Stimulated activated CD8-positive, alpha-beta memory T cell treated with anti-CD3 and anti-CD28 coated beads, Interleukin-2, amount 100 ng/mL, for 48 hours (primary cell): ENCODE results near the gene GNB1.

Source experiments
- DNase-seq, 2 donors: peaks; one replicate each; pipeline ENCODE4 v3.0.0-alpha.2; 2020; ENCODE audit warnings: low read depth in 2 of 2

Gene GNB1

DNA sequence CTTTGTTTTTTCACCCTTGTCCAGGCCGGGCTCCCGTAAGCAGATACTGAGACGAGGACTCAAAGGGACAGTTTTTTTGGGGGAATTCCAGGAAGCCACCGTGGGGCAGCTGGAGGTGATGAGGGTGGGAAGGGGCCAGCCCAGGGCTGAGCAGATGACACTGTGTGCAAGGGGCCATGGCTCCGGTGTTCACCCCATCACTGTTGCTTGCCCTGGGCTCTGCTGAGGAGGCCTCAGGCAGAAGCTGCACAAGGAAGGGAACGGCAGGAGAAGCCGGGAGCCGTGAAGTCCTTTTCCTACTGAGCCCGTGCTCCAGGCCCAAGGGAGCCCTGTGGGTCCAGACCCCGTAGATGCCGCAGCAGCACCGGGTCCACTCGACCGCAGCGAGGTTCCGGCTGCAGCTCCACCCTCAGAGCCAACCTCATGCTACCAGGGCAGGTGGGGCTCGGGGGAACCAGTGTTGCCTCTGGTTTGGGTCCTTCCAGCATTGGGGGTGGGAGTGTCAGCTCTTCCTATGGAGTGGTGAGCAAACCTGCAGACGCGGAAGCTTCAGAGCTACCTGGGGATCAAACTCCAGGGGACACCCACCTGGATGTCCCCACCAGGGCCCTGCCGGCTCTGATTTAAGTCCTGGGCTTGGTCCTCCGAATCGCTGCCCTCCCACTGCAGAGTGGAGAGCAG, 19.9 kb upstream of the GNB1 start:
- no peak for DNase-seq

DNA sequence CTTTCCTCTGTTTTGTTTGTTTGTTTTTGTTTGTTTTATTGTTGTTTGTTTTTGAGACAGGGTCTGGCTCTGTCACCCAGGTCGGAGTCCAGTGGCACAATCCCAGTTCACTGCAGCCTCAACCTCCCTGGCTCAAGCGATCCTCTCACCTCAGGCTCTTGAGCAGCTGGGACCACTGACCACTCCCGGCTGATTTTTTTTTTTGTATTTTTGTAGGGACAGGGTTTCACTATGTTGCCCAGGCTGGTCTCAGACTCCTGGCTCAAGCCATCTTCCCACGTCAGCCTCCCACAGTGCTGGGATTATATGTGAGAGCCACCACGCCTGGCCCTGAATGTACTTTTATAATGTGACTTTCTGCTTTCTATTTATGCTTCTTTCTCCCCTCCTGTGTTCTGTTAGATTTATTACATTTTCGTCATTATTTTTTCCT, 19.2 kb upstream of the GNB1 start:
- DNase-seq = no peak

DNA sequence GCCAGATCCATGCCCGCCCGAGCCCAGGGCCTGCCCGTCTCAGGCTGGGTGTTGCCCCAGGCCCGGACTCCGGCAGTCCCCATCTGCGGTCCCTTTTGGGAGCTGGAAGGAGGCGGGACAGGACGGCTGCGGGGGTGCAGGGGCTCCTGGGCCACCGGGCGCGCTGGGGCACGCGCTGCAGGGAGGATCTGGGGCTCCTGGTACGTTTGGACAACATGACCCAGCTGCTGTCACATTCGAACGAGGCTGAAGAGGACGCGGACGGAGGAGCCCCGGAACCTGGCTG, 17.6 kb upstream of the GNB1 start:
- DNase-seq = no peak

DNA sequence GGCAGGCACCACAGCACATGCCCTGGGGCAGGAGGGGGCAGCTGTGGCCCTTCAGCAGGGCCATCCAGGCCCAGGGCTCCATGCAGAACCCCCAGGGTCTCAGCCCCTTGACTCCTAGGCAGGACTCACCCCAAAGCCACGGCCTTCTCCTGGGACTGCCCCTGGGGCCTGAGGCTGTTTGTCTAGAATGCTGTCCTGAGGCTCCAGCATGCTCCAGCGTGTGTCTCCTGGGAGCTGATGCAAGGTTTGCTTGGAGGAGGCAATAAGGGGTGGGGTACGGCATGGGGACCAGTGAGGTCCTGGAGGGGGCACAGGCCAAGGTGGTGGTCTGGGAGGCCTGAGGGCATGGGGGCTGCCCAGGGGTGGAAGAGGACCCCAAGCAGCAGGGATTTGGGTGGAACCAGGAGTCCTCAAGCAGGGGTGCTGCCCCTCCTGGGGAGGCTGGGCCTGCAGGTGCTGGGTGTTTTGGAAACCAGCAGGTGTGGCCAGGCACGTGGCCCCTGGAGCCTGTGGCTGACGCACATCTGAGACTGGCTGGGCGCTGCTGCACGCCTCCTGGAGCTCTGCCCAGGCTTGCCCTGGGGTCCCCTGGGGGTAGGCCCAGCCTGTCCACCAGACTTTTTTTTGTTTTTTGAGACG, 16.3 kb upstream of the GNB1 start:
- DNase-seq = no peak

DNA sequence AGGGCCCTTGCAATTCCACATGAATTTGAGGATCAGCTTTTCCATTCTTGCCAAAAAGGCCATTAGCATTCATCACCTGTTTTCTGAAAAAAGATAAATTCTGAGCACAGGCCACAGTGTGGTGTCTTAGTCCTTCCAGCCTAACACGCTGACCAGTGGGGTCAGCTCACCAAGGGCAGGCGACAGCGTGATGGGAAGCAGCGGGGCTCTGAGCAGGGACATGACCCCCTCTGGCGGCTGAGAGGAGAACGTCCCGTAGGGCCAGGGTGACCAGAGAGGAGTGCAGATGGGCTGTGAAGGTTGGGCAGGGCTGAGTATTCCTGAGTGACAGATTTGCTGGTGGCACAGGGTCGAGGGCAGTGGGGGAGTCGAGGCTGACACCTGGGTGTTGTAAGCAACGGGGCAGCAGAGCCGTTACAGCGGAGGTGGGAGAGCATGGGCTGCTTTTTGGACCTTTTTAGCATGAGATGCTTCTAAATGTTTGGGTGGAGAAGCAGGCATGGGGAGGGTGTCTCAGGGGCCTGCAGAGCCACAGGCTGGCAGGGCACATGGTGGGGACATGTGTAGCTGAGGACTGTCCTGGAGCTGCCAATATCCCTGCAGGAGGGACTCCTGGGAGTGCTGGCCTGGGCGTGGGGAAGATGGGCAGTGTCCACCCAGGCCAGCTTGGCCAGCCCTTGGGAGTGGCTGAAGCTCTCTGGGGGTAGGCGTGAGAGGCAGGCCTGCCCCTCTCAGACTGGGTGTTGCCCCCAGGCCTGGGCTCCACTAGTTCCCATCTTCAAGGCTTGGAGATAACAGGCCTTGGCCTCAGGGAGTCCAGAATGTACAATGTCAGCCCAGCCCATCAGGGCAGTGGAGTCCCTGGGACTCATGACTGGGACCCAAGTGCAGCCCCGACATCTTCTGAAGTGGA, 15.6 kb upstream of the GNB1 start:
- peak; percentile 50 to 60 for DNase-seq

DNA sequence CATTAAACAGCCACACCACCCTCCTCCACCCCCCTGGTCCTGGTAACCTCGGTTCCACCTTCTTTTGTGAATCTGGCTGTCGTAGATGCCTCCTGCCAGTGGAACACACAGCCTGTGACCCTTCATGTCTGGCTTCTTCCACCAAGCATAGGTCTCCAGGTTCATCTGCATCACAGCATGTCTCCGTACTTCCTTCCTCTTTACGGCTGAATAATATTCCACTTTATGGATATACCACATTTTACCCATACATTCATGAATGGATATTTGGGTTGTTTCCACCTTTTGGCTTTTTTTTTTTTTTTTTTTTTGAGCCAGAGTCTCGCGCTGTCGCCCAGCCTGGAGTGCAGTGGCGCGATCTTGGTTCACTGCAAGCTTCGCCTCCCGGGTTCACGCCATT, 12.3 kb upstream of the GNB1 start:
- DNase-seq = no peak

DNA sequence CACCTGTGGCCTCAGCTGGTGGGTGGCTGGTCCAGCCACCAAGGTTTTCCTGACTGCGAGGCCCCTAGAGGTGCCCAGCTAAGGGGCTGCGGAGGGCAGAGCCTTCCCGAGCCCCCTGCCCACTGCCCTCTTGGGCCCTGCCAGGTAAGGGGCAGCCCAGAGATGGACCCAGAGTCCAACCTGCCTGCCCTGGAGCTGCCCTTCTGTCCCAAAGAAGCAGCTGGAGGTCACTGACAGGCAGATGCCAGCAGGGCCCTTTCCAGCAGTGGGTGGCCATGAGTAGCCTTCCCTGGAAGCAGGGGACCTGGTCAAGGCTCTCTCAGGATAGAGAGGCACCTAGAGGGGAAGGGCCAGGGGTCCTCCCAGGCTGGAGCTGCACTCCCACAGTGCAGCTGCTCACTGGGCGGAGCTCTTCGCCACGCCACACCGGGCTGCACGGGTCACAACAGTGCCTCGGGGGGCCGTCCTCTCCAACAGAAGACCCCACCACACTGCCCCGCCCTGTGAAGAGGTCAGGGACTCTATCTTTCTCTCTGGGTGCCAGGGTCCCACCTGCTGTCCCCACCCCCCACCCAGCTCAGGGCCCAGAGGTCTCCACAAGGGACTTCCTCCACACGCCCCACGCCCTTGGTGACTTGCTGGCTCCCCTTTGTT, 10.9 kb upstream of the GNB1 start:
- DNase-seq = no peak

DNA sequence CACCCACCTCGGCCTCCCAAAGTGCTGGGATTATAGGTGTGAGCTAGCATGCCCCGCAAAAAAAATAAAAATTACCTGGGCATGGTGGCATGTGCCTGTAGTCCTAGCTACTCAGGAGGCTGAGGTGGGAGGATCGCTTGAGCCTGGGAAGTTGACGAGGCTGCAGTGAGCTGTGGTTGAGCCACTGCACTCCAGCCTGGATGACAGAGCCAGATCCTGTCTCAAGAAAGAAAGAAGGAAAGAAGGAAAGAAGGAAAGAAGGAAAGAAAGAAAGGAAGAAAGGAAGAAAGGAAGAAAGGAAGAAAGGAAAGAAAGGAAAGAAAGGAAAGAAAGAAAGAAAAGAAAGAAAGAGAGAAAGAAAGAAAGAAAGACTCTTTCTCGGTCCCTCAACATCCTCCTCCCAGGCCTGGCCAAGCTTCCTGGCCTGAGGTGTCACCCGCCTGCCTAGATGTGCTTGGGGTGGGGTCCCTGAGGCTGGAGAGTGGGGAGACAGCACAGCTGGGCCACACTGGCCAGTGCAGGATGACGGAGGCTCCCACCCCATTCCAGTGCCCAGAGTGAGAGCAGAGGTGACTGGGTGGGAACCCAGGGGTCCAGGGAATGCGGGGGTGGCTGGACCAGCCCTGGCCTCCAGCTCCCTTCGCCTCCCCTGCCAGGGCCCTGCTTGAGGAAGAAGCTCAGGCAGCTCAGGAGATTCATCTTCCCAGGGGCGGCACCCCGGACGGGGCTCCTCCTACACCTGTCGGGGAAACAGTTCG, 10.2 kb upstream of the GNB1 start:
- DNase-seq = no peak

DNA sequence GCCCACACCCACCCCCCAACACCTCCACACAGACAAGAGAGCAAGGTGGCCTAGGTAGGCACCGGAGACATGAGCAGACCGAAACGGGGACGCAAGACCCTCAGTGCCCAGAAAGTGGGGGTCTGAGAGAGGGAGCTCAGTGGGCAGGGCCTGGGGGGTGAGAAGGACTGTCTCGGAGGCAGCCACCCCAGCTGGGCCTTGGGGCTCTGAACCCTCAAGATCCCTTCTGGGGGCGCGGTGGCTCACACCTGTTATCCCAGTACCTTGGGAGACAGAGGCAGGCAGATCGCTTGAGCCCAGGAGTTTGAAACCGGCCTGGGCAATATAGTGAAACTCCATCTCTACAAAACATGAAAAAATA, 9.1 kb upstream of the GNB1 start:
- DNase-seq = no peak

DNA sequence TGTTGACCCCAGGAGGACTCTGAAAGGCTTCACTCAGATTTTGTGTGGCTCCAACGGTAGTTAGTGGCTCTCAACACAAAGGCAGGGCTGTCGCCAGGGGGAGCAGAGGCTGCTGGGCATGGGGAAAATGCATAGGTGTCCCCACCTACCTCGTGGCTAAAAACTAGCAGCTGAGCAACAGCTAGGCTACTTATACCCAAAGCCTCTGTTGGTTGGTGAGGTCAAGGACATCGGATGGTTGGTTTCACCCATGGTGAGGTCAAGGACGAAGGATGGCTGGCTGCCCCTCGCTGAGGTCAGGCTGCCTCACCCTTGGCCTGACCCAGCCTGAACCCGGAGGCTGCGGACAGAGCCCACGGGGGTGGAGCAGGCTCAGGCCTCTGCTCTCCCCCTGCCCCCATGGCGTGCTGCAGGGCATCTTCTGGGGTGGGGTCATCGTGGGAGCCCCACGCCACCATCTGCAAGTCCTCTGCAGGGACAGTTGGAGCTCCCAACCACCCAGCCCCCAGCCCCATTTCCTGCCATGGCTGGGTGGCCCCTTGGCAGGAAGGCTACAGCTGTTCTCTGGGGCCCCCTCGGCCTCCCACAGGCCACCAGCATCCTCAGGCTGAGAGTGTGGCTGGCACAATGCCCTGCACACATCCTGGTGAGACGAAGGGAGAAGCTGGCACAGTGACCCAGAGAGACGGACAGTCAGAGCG, 8.5 kb upstream of the GNB1 start:
- DNase-seq = no peak

DNA sequence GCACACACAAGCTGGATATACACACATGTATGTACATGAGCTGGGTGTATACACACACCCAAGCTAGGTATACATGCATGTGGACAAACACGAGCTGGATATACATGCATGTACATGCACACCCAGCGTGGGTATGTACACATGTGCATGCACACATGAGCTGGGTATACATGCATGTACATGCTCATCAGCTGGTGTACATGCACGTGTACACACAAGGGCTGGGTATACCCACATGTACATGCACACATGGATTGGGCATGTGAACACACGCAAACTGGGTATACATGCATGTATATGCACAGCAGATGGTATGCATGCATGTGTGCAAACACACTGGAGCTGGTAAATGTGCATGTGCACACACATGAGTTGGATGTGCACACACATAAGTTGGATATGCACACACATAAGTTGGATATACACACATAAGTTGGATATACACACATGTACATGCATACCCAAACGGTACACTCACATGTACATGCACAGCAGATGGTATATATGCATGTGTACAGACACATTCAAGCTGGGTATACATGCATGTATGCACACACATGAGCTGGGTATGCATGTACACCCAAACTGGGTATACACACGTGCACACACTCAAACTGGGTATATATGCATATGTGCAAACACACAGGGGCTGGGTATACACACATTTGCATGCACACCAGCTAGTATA, 7.5 kb upstream of the GNB1 start:
- DNase-seq = no peak

DNA sequence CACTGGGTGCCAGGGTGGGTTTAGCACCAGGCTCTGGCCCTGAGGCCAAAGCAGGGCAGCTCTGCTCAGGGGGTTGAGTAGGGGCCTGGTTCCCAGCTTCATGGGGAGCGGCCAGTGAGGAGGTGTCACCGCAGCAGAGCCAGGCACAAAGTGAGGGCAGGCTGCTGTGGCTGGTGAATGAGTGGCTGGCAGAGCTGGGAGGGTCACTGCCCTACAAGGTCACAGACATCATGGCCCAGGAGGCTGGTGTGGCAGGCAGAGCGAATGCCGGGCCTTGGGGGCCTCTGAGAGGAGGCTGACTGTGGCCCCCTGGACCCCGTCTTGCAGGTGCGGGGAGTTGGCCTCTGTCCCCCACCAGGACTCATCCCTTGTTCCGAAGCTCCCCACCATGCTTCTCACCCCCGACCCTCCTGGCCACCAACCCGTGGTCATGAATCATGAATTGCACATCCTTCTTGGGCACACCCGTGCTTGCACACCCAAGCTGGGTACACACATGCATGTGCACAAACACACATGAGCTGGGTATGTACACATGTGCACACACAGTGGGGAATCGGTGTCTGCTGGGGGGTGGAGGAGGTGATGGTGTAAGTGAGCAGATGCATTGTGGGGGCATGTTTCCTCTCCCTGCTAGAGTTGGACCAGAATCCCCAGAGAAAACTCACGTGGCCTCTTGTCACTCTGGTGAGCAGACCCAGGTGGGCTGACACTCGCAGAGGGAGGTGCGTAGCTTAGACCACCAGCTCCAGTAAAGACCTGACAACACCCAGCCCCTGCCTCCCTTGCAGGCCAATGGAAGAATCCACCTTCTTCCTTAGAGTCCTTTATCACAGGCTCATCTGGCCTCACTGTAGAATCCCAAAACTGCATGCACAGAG, 4.8 kb upstream of the GNB1 start:
- no peak for DNase-seq

DNA sequence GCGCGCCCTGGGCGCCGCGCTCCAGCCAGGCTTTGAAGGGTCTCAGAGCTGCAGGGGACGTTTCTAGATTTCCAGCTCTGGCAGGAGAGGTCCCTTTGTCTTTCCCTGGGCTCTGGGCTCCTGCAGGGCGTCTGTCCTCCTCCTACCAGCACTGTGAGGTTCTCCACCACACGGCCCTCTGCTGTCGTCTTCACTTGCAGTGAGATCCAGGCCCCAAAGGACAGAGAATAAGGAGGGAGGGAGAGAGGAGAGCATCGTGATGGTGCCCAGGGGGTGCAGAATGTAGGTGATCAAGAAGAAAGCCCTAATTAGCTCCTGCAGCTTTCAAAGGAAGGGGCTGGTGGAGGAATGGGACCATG, 4.2 kb upstream of the GNB1 start:
- DNase-seq = no peak

DNA sequence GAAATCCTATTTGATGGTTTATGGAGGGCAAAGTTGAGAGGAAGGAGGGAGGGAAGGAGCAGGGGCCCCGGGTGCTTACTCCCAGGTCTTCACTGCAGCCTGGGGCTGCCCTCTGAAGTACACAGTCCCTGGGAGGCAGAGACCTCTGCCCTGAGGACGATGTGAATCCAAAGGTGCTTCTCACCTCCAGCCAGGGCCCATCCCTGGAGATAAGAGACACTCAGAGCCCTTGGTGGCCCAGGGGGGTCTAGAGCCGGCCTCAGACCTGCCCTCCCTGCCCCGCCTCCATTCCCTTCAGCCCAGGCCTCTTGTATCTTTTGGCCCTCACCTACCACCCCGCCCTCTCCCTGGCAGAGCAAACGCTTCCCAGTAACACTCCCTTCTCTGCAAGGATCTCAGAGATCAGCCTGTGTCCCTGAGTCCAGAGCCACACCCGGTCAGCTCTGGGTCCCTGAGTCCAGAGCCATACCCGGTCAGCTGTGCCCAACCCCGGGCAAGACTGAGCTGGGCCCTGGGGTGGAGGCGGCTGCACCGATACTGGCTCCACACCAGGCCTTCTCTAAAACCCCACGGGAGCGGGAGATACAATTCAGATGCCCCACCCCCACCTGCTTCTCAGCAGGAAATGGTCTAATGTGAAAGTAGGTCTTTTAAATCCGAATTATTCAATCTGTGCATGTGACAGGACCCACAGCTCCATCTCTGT, 3.6 kb upstream of the GNB1 start:
- no peak for DNase-seq

DNA sequence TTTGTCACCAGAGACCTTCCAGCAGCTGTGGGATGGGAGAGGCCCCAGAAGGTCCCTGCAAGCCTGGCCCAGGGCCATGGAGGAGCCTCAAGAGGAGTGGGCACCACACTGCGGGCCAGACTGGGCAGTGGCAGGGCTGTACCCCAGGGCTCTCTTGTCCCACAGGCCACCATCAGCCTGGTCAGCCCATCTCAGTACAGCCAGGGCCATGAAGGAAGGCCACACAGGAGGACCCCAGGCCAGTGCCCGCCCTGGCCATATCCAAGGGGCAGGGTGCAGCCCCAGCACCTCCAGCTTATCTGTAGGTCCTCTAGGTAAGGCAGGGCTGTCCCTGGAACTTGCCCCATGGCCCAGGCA, 3.1 kb upstream of the GNB1 start:
- DNase-seq = no peak

DNA sequence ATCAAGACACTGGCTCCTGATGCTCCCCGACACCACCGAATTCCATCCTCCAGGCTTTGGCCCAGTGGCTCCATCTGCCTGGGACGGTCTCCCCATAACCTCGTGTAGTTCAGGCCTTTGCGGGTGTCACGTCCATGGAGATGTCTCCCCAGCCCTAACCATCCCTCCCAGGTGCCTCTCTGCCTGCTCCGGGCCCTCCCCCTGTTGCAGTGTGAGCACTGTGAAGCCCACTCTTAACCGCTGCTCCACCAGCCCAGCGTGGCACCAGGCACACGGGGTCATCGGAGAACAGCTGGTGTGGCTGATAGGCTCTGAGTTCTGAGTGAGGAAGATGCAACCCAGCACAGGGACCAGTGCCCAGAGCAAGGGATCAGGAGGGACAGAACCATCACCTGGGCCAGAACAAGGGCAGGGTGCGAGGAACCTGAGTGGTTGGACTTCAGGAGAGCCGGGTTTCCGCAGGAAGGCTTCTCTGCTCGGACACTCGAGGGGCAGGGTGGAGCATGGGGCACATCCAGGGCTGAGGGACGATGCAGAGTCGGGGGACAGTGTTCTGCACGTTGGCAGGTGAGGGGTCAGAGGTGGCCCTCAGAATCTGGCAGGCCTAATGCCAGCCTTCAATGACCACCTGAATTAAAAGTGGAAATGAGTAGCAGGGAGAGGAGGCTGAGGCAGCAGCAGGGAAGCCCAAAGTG, 2.6 kb upstream of the GNB1 start:
- DNase-seq = no peak

DNA sequence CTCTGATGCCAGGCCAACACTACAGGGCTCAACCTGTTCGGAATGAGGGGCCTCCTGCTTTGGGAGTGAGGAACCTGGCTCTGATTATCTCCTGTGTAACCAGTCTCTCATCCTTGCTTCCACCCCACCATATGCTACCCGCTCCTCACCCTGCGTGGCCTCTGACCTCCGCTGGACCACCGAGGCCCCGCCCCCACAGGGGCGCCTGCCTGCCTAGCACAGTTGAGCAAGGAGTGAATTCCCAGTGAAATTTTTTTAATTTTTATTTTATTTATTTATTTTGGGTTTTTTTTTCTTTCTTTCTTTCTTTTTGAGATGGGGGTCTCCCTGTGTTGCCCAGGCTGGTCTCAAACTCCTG, 1.9 kb upstream of the GNB1 start:
- no peak for DNase-seq

DNA sequence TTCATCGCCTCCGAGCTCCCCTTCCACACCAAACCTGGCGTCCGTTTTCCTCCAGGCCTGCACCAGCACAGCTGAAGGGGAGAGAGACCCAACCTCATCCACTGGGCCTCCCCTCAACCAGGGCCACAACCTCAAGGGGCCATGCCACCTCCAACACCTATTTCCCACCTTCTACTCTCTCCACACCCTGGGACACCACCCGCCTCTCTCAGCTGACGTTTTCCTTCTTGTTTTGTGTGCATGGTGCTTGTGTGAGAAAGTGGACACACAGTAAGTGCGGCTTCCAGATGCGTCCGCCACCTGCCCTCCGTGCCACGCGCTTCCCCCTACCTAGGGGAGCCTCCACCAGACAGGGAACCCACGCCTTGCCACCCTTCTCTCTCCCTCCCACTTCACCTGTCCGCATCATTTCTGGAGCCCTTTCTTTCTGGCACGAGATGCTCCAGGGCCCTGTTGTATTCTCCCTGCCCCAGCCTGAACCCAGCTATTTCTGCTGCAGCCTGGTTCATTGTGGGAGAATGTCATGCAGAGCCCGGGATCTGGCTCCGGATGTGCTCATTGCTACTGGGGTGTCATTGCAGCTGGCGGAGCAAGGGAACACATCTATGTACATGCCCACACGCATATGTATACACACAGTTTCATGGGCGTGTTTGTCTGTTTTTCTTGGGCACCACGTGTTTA, 1.3 kb upstream of the GNB1 start:
- DNase-seq = no peak
